GM23248 (cell line): ENCODE data around the gene UFSP1.

Experiments used
- EZH2 ChIP-seq: fragments of 200-600 bp; sonication (generic); IDR thresholded peaks from 2 replicates; pipeline ENCODE4 v1.6.1; 2018; ENCODE audit warnings: antibody characterized with exemption, mild to moderate bottlenecking; ENCODE audit not compliant: insufficient read depth, poor library complexity, severe bottlenecking
- EZH2phosphoT487 ChIP-seq: fragments of 200-600 bp; sonication (generic); IDR thresholded peaks from 2 replicates; pipeline ENCODE4 v1.6.1; 2018; ENCODE audit warnings: antibody characterized with exemption, moderate library complexity, mild to moderate bottlenecking, low read depth; ENCODE audit not compliant: insufficient read depth

DNA sequence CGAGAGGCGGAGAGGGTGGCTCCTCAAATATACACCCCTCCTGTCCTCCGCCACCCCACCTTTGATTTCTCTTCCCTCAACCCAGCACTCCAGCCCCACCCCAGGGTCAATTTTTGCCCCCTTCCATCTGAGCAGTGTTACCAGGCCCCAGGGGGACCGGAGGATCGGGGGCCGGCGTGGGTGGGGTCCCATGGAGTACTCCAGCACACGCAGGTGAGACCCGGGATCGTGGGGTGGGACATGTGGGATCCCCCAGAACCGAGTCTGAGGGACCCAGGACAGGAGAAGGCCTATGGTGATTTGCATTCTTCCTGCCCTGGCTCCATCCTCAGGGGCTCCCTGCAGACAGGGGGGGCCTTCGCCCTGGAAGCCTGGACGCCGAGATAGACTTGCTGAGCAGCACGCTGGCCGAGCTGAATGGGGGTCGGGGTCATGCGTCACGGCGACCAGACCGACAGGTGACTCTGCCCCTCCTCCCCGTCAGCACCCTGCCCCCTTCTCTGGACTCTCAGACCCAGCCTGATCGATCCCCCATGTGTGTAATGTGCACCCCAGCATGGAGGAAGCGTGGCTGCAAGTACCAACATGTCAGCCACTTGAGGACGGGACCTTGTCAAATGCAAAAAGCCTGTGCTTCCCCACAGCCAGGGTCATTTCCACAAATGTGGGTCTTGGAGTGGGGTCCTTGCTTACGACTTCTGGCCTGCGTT is 21.6 kb downstream of the UFSP1 start:
- TF ChIP-seq EZH2: no peak
- TF ChIP-seq EZH2phosphoT487: no peak
